ENCODE measurements around the gene ADD3.

ADD3 gene

DNA sequence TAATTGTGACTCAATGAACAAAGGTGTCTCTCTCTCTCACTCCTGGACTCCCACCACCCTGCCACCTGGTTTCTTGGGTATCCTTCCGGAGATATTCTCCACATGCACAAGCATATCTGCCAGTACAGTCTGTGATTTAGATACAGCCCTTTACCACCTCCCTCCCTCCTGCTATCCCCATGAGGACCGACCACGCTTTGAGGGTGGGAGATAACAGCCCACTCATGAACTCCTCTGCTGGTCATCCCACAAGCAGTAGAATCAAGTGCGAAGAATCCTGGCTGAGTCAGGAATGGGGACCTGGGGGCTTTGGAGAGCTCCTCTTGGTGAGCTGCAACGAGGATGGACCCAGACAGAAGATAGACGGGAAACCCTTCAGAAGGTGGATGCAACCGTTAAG lies 171.4 kb downstream of the ADD3 start:
- no peak for DNase-seq (ENCODE audit: low read depth)

DNA sequence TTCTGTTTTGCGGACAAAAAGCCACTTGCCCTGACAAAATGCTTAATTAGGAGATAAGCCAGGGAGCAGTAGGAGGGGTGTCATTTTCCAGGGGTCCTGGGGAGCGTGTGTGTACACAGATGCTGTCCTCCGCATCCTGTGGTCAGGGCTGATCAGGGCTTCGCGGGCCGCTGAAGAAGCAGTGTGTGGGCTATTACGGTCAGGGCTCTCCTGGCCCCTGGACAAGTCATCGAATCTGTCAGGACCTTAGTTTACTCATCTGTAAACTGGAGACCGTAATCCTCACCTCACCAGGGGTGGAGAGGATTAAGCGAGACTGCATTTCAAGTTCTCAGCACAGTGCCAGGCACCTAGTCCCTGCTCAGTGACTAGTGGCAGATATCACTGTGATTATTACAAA lies 173.7 kb downstream of the ADD3 start:
- DNase-seq (ENCODE audit: low read depth): no peak

DNA sequence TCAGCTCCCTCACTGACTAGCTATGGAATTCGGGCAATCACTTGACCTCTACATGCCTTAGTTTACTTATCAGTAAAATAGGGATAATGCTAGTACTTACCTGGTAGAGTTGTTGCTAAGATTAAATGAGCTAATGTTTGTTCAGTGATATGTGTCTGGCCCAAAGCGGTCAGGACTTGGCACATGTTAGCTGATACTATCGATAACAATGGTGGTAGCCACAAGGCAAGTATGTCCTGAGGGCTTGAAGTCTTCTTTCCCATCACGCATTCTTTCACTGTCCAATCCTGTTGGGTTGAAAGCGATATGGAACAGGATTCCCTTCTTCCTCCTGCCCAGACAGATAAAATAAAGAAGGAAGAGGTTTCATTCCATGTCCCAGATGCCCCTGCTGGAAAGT lies 174.1 kb downstream of the ADD3 start:
- DNase-seq (ENCODE audit: low read depth): no peak

DNA sequence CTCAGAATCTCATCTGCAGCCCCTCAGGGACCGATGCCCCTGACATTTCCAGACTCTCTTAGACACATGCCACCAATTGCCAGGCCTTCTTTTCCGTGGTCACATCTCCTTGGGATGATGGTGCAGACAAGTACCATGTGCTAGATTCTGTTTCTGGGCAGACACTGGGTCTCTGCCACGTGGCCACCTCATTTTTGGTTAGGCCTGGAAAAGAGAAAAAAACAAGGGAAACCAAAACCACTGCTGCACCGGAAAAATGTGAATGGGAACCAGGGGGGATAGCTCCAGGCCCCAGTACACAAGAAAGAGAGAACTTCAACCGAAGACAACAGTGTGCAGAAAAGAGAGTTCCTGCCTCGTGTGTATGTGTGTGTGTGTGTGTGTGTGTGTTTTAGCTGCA lies 176.6 kb downstream of the ADD3 start:
- no peak for DNase-seq (ENCODE audit: low read depth)
